Loucy (cell line): ENCODE measurements around the gene EFEMP1.

ENCODE experiments used
- H2AFZ ChIP-seq: fragments of 200-600 bp; sonication (generic); 2 replicates; pipeline ENCODE4 v1.6.0; 2016; ENCODE audit warnings: antibody characterized with exemption, mild to moderate bottlenecking, low read length, moderate library complexity
- H3F3A ChIP-seq: fragments of 200-600 bp; 2 replicates; pipeline ENCODE4 v1.6.0; 2016; ENCODE audit warnings: antibody characterized with exemption, low read depth, mild to moderate bottlenecking
- H3K27me3 ChIP-seq: fragments of 200-600 bp; sonication (generic); 2 replicates; pipeline ENCODE4 v1.6.1; 2014; ENCODE audit warnings: low read length, mild to moderate bottlenecking; ENCODE audit not compliant: insufficient read depth, poor library complexity, severe bottlenecking
- H3K36me3 ChIP-seq: fragments of 200-600 bp; sonication (generic); 2 replicates; pipeline ENCODE4 v1.6.1; 2016; ENCODE audit warnings: low read length; ENCODE audit not compliant: insufficient read depth
- H3K4me1 ChIP-seq: fragments of 200-600 bp; sonication (generic); 2 replicates; pipeline ENCODE4 v1.5.1; 2014; ENCODE audit warnings: low read length, mild to moderate bottlenecking; ENCODE audit not compliant: insufficient read depth, poor library complexity, severe bottlenecking
- H3K4me2 ChIP-seq: fragments of 200-600 bp; sonication (generic); 2 replicates; pipeline ENCODE4 v1.6.0; 2014; ENCODE audit warnings: antibody characterized with exemption, low read length, low read depth, mild to moderate bottlenecking; ENCODE audit not compliant: poor library complexity, severe bottlenecking
- H3K4me3 ChIP-seq: fragments of 200-600 bp; sonication (generic); 2 replicates; pipeline ENCODE4 v1.5.1; 2014; ENCODE audit warnings: low read length, mild to moderate bottlenecking, mixed read lengths; ENCODE audit not compliant: poor library complexity, severe bottlenecking
- H3K79me2 ChIP-seq: fragments of 200-600 bp; sonication (generic); 2 replicates; pipeline ENCODE4 v1.6.1; 2014; ENCODE audit warnings: low read length; ENCODE audit not compliant: insufficient read depth
- H3K9ac ChIP-seq: fragments of 200-600 bp; sonication (generic); 2 replicates; pipeline ENCODE4 v1.6.0; 2014; ENCODE audit warnings: mild to moderate bottlenecking, low read depth, low read length, moderate library complexity; ENCODE audit not compliant: poor library complexity, severe bottlenecking
- H3K9me2 ChIP-seq: fragments of 200-600 bp; sonication (generic); replicated peaks from 2 replicates; pipeline ENCODE4 v1.6.1; 2016; ENCODE audit warnings: low read depth, low read length, mixed read lengths
- H3K9me3 ChIP-seq: fragments of 200-600 bp; sonication (generic); 2 replicates; pipeline ENCODE4 v1.6.1; 2014; ENCODE audit warnings: mild to moderate bottlenecking, antibody characterized with exemption, low read length, low read depth; ENCODE audit not compliant: insufficient read depth
- H4K20me1 ChIP-seq: fragments of 200-600 bp; sonication (generic); 2 replicates; pipeline ENCODE4 v1.6.0; 2014; ENCODE audit warnings: antibody characterized with exemption, low read length, mild to moderate bottlenecking; ENCODE audit not compliant: insufficient read depth, poor library complexity, severe bottlenecking
- CTCF ChIP-seq: fragments of 200-600 bp; sonication (generic); conservative IDR thresholded peaks from 2 replicates; pipeline ENCODE4 v1.5.1; 2014; ENCODE audit warnings: mild to moderate bottlenecking, antibody characterized with exemption, low read length
- EZH2phosphoT487 ChIP-seq: fragments of 200-600 bp; IDR thresholded peaks from 2 replicates; pipeline ENCODE4 v1.6.1; 2018; ENCODE audit warnings: antibody characterized with exemption, mild to moderate bottlenecking, moderate library complexity, borderline replicate concordance

Gene EFEMP1

GRCh38 chr2:55899881-55900280, 23.7 kb downstream of the EFEMP1 start:
- H3K79me2 ChIP-seq = no peaks in the 10 kb centered on the region

GRCh38 chr2:55898386-55899040, 25.1 kb downstream of the EFEMP1 start:
- Histone ChIP-seq H3K9me2 (no peaks in the 10 kb centered on the region), H3F3A (no peaks in the 10 kb centered on the region), H3K4me1 (peaks cover 3% of the 10 kb centered on the region), H3K4me3 (no peak overlapping the region), H4K20me1 (no peaks in the 10 kb centered on the region), H3K79me2 (no peaks in the 10 kb centered on the region), H3K9ac (no peak overlapping the region), H2AFZ (no peak overlapping the region), H3K36me3 (no peaks in the 10 kb centered on the region), H3K4me2 (no peak overlapping the region), H3K9me3 (no peaks in the 10 kb centered on the region), H3K27me3 (no peaks in the 10 kb centered on the region)
- TF ChIP-seq CTCF (no peak), EZH2phosphoT487 (no peak)

More at GRCh38 chr2:55899881-55900280, 23.7 kb downstream of the EFEMP1 start:
- Histone ChIP-seq H2AFZ (no peak overlapping the region), H3K4me3 (no peak overlapping the region), H3K9me2 (no peaks in the 10 kb centered on the region), H3K4me2 (no peak overlapping the region), H3K36me3 (no peaks in the 10 kb centered on the region), H3K4me1 (peaks cover 3% of the 10 kb centered on the region), H3F3A (no peaks in the 10 kb centered on the region), H3K9me3 (no peaks in the 10 kb centered on the region), H4K20me1 (no peaks in the 10 kb centered on the region), H3K27me3 (no peaks in the 10 kb centered on the region), H3K9ac (no peak overlapping the region)
- TF ChIP-seq CTCF (no peak), EZH2phosphoT487 (no peak)

GRCh38 chr2:55896633-55897032, 26.9 kb downstream of the EFEMP1 start:
- Histone ChIP-seq H3K9me2 (no peaks in the 10 kb centered on the region), H3F3A (no peaks in the 10 kb centered on the region), H3K79me2 (no peaks in the 10 kb centered on the region), H4K20me1 (no peaks in the 10 kb centered on the region), H2AFZ (no peak overlapping the region), H3K9me3 (no peaks in the 10 kb centered on the region), H3K4me2 (no peak overlapping the region), H3K9ac (no peak overlapping the region), H3K4me3 (no peak overlapping the region), H3K4me1 (peaks cover 3% of the 10 kb centered on the region), H3K36me3 (no peaks in the 10 kb centered on the region), H3K27me3 (no peaks in the 10 kb centered on the region)
- TF ChIP-seq EZH2phosphoT487 (no peak), CTCF (no peak)
